Adrenal gland (tissue), 5 donors: ENCODE measurements around the gene RAD51B.

Experiments used
- CTCF ChIP-seq, 6 experiments: fragments of 450-650 bp in 4 of 6; fragments of 200-600 bp in 2 of 6; sonication (generic) in 1 of 6; IDR thresholded peaks; 1 replicate in 5 of 6; 2 replicates in 1 of 6; pipeline versions ENCODE4 v1.5.1 to v1.8.0; 2016 to 2021; ENCODE audit warnings: antibody characterized with exemption in 6 of 6, mild to moderate bottlenecking in 2 of 6, moderate library complexity in 1 of 6
- POLR2A ChIP-seq, 2 donors: fragments of 450-650 bp; IDR thresholded peaks; one replicate each; pipeline ENCODE4 v1.6.1; 2017; ENCODE audit warnings: antibody characterized with exemption in 2 of 2, mild to moderate bottlenecking in 2 of 2, moderate library complexity in 1 of 2
- donor health status: DM: no; HTN: no; CAD: no.

DNA sequence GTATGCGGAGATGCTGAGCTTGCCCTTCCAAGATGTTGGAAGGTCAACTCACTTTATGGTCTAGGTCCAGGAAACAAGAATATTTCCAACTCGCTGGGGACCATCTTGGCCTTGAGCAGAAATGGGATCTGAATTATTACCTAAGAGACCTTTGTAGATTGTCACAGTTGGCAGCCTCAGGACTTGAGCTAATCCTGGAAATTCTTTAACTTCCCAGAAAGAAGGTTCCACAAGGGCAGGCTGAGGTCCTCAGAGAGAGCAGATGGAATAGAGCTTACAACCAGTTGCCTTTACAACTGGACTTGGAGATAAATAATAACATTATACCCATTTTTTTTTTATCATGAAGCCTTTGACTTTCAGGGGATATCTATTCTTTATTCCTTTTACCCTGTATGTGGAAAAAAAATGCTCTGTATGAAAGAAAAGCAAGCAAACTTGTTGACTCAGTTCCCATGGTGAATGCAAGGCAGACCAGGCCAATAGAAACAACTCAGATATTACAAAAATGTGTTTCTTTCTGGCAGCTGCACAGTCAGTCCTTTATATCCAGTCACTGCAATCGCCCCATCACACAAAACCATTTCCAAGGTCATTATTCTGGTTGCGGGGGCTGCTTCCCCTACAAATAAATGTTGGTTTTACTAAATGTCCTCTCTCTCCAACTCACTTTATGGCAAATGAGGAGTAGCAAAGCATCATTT lies 571.9 kb downstream of the RAD51B start:
- TF ChIP-seq CTCF (IDR thresholded peaks at IDR 0.05): no peak
- TF ChIP-seq POLR2A (IDR thresholded peaks at IDR 0.05): no peak
